ENCODE measurements around the gene NPIPA5. TPM values are rescaled to one million over a fixed set of nuclear protein-coding genes. Genes with fewer than 3 reads are reported as not detected.

NPIPA5 gene
- 0.13 to 1.9 TPM (median 1.2 TPM) in 5 replicates for total RNA-seq (2022; extraction: Qiagen RNA extraction)

DNA sequence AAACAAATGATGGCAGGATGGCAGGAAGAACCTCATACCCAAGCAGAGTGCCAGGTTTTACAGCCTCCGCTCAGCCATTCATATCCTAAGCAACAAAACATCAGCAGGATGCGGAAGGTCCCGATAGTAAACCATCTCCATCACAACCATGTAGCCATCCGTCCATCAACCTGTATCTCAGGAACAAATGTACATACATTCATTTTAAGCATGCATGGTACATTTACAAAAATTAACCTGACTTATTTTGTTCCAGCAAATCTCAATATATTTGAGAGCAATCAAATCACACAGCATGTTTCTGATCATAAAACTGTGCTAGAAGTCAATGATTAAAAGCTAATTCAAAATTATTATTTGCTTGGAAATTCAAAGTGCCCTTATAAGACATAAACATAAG lies at the start of gene NPIPA5:
Gene NPIPA5, minus strand, starts transcription at position 101 of the 400 bp plus-strand sequence. Its CDS starts 0 bp downstream, at position 101.

GRCh38 chr16:15395631-15396508 lies 17.8 kb upstream of the NPIPA5 start, which contains the start of gene MPV17L:
Gene MPV17L (plus strand): TSS chr16:15395754. CDS start chr16:15395898, 144 bp downstream.

Other genes starting within 250 kb of the NPIPA5 start
- 4.7 to 6.2 TPM (median 4.7 TPM) in 5 replicates for gene MPV17L, start 17.5 kb upstream of the NPIPA5 start, total RNA-seq (2022; extraction: Qiagen RNA extraction)
- gene BMERB1, start 56.3 kb upstream of the NPIPA5 start, total RNA-seq (2022; extraction: Qiagen RNA extraction): 75.1 to 91.3 TPM (median 83.2 TPM) in 5 replicates

Data from A549 treated with Hydrocortisone at 1 μM for 4 hours (cell line).